ENCODE results near the gene RS1.

DNA sequence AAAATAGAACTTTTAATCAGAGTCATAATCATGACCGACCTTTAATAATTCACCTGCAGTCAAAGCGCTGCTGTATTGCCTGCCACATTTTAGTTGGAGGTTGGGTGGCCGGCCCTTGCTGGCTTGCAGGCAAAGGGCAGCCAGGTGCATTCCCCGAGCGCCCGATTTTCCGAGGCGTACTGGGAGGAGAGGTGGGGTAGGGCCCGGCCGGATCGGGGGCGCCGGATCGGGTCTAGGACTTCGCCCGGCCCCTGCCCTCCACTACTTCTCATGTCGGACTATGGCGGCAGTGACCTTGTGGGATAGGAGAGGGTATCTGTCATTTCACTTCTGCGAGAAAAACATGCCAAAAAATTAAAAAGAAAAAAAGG, 2.5 kb upstream of the RS1 start:
- TF ChIP-seq, protein P1, sequence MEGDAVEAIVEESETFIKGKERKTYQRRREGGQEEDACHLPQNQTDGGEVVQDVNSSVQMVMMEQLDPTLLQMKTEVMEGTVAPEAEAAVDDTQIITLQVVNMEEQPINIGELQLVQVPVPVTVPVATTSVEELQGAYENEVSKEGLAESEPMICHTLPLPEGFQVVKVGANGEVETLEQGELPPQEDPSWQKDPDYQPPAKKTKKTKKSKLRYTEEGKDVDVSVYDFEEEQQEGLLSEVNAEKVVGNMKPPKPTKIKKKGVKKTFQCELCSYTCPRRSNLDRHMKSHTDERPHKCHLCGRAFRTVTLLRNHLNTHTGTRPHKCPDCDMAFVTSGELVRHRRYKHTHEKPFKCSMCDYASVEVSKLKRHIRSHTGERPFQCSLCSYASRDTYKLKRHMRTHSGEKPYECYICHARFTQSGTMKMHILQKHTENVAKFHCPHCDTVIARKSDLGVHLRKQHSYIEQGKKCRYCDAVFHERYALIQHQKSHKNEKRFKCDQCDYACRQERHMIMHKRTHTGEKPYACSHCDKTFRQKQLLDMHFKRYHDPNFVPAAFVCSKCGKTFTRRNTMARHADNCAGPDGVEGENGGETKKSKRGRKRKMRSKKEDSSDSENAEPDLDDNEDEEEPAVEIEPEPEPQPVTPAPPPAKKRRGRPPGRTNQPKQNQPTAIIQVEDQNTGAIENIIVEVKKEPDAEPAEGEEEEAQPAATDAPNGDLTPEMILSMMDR (IDR thresholded peaks at IDR 0.05) = no peak
- no peak for TF ChIP-seq POLR2A (IDR thresholded peaks at IDR 0.05)
